GM12891 (cell line): ENCODE data around the gene KANSL1.

Source experiments
- PAX5 ChIP-seq: IDR thresholded peaks from 2 replicates; pipeline ENCODE4 v1.6.1; 2011; ENCODE audit warnings: low read length, moderate library complexity, mild to moderate bottlenecking; ENCODE audit not compliant: insufficient read depth, severe bottlenecking
- POLR2A ChIP-seq: IDR thresholded peaks from 2 replicates; pipeline ENCODE4 v1.6.1; 2011; ENCODE audit warnings: low read depth, low read length, control low read depth
- POLR2AphosphoS5 ChIP-seq: IDR thresholded peaks from 2 replicates; pipeline ENCODE4 v1.6.1; 2011; ENCODE audit warnings: low read depth, low read length, control low read depth
- POU2F2 ChIP-seq: IDR thresholded peaks from 2 replicates; pipeline ENCODE4 v1.6.1; 2011; ENCODE audit warnings: low read depth, mild to moderate bottlenecking, control low read depth, low read length, moderate library complexity
- SPI1 ChIP-seq: IDR thresholded peaks from 2 replicates; pipeline ENCODE4 v1.6.1; 2011; ENCODE audit warnings: low read depth, low read length, control low read depth
- TAF1 ChIP-seq: IDR thresholded peaks from 2 replicates; pipeline ENCODE4 v1.6.1; 2011; ENCODE audit warnings: low read depth, low read length, control low read depth

DNA sequence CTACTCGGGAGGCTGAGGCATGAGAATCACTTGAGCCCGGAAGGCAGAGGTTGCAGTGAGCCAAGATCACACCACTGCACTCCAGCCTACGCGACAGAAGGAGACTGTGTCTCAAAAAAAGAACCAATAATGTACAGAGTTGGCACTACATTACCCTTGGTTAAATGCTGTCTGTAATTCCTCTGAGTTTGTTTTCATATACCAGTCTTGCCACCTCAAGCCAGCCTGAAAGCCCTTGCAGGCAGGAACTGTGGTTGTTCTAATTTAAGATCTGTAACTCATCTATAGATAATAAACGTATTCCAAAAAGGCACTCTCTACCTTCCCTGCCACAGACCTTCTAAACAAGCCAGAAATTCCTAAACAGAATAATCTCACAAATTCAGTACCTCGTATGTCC is 4.3 kb upstream of the KANSL1 start:
- no peak for TF ChIP-seq SPI1
- no peak for TF ChIP-seq TAF1
- TF ChIP-seq POLR2A, result no peak
- no peak for TF ChIP-seq POLR2AphosphoS5
- TF ChIP-seq POU2F2, result no peak
- TF ChIP-seq PAX5, result no peak
